H1 (cell line): ENCODE measurements around the gene VSNL1. TPM values are rescaled to one million over a fixed set of nuclear protein-coding genes. Genes with fewer than 3 reads are reported as not detected.

Experiments
- CTCF ChIA-PET: fragments of 300-600 bp; sonication (Branson Sonifier 250); formaldehyde crosslinking; loops from one replicate; lab custom pipeline; 2021; ENCODE audit not compliant: partially characterized antibody; lab: Charles Lee
- POLR2A ChIA-PET: fragments of 300-600 bp; sonication (Branson Sonifier 250); formaldehyde crosslinking; loops from one replicate; lab custom pipeline; 2021; ENCODE audit warnings: inconsistent platforms; ENCODE audit not compliant: partially characterized antibody; lab: Charles Lee
- DNase-seq, 2 experiments: peaks; one replicate each; pipeline versions ENCODE4 v3.0.0 to v3.0.0-alpha.2; 2010 to 2022; ENCODE audit warnings: low spot score in 2 of 2, low read depth in 1 of 2, mixed read lengths in 1 of 2
- FAIRE-seq: peaks from 2 replicates; lab custom pipeline; 2011; peaks lifted over from hg19 to GRCh38; lab: Jason Lieb, UNC
- H2AFZ ChIP-seq: 2 replicates; pipeline ENCODE4 v1.8.1; 2012; ENCODE audit warnings: low read length, inconsistent platforms
- H2AK5ac ChIP-seq: 2 replicates; pipeline ENCODE4 v1.6.1; 2013; ENCODE audit warnings: low read depth, low read length
- H2BK120ac ChIP-seq: replicated peaks from 2 replicates; pipeline ENCODE3; 2013; ENCODE audit warnings: low read depth, low read length, inconsistent platforms
- H2BK12ac ChIP-seq: 2 replicates; pipeline ENCODE4 v1.6.1; 2013; ENCODE audit warnings: low read depth, low read length
- H2BK15ac ChIP-seq: 2 replicates; pipeline ENCODE4 v1.6.1; 2013; ENCODE audit warnings: low read length
- H2BK20ac ChIP-seq: 2 replicates; pipeline ENCODE4 v1.6.1; 2013; ENCODE audit warnings: low read length
- H2BK5ac ChIP-seq: 2 replicates; pipeline ENCODE4 v1.6.1; 2013; ENCODE audit warnings: low read depth, low read length
- H3K14ac ChIP-seq: 2 replicates; pipeline ENCODE4 v1.6.1; 2013; ENCODE audit warnings: inconsistent platforms; ENCODE audit not compliant: insufficient read length
- H3K18ac ChIP-seq: 2 replicates; pipeline ENCODE4 v1.6.1; 2013; ENCODE audit warnings: low read length; ENCODE audit errors: extremely low read depth
- H3K23ac ChIP-seq: 2 replicates; pipeline ENCODE4 v1.6.1; 2013; ENCODE audit warnings: inconsistent platforms; ENCODE audit not compliant: insufficient read length
- H3K23me2 ChIP-seq: 2 replicates; pipeline ENCODE4 v1.6.1; 2013; ENCODE audit warnings: low read depth, low read length
- H3K27ac ChIP-seq: 2 replicates; pipeline ENCODE4 v1.6.1; 2011; ENCODE audit warnings: low read depth, low read length, inconsistent platforms
- H3K27me3 ChIP-seq, 4 experiments: replicated peaks in 1 of 4; 1 replicate in 1 of 4; 2 replicates in 3 of 4; pipeline versions ENCODE4 v1.6.1 to v1.8.1; 2011 to 2013; ENCODE audit warnings: low read length in 3 of 4, mild to moderate bottlenecking in 3 of 4, inconsistent platforms in 2 of 4, mixed read lengths in 2 of 4, moderate library complexity in 1 of 4; ENCODE audit not compliant: control insufficient read depth in 3 of 4, insufficient read depth in 3 of 4; ENCODE audit errors: extremely low read depth in 1 of 4
- H3K36me3 ChIP-seq, 4 experiments: 2 replicates each; pipeline versions ENCODE4 v1.6.1 to v1.8.1; 2011 to 2013; ENCODE audit warnings: mild to moderate bottlenecking in 4 of 4, low read length in 3 of 4, moderate library complexity in 2 of 4, control low read depth in 1 of 4, inconsistent platforms in 1 of 4; ENCODE audit not compliant: insufficient read depth in 4 of 4, control insufficient read depth in 2 of 4
- H3K4ac ChIP-seq: replicated peaks from 2 replicates; pipeline ENCODE3; 2013; ENCODE audit warnings: low read length, low read depth, mixed read lengths, inconsistent platforms; ENCODE audit not compliant: insufficient read length
- H3K4me1 ChIP-seq, 4 experiments: replicated peaks in 1 of 4; 1 replicate in 1 of 4; 2 replicates in 3 of 4; pipeline versions ENCODE4 v1.6.1 to v1.8.1; 2011 to 2013; ENCODE audit warnings: low read length in 3 of 4, inconsistent platforms in 2 of 4, mixed read lengths in 1 of 4; ENCODE audit not compliant: insufficient read depth in 4 of 4, control insufficient read depth in 3 of 4
- H3K4me2 ChIP-seq, 2 experiments: 2 replicates each; pipeline versions ENCODE4 v1.6.1 to v1.8.1; 2011 to 2013; ENCODE audit warnings: low read depth in 2 of 2, low read length in 2 of 2, control low read depth in 1 of 2, inconsistent platforms in 1 of 2, mild to moderate bottlenecking in 1 of 2; ENCODE audit not compliant: insufficient read depth in 1 of 2
- H3K4me3 ChIP-seq, 4 experiments: fragments of 200-600, 300-600 bp in 1 of 4; sonication (generic), shearing (Covaris generic), sonication (Bioruptor Twin) in 1 of 4; 2 replicates each; pipeline versions ENCODE4 v1.5.1 to v1.8.1; 2011 to 2016; ENCODE audit warnings: low read length in 4 of 4, low read depth in 3 of 4, control low read depth in 2 of 4, inconsistent platforms in 2 of 4, mild to moderate bottlenecking in 2 of 4, mixed read lengths in 1 of 4, moderate library complexity in 1 of 4; ENCODE audit not compliant: insufficient read depth in 2 of 4; ENCODE audit errors: extremely low read depth in 1 of 4
- H3K56ac ChIP-seq: replicated peaks from 2 replicates; pipeline ENCODE3; 2013; ENCODE audit warnings: low read depth, mild to moderate bottlenecking, mixed read lengths, low read length, inconsistent platforms; ENCODE audit not compliant: insufficient read length
- H3K79me1 ChIP-seq: 2 replicates; pipeline ENCODE4 v1.6.1; 2013; ENCODE audit warnings: low read depth, low read length, control low read depth
- H3K79me2 ChIP-seq, 2 experiments: 2 replicates each; pipeline versions ENCODE4 v1.6.1 to v1.8.1; 2012 to 2013; ENCODE audit warnings: low read length in 2 of 2, mild to moderate bottlenecking in 2 of 2, inconsistent platforms in 1 of 2; ENCODE audit not compliant: insufficient read depth in 2 of 2, control insufficient read depth in 1 of 2
- H3K9ac ChIP-seq, 4 experiments: replicated peaks in 1 of 4; 1 replicate in 1 of 4; 2 replicates in 3 of 4; pipeline versions ENCODE4 v1.6.1 to v1.8.1; 2011 to 2013; ENCODE audit warnings: low read depth in 3 of 4, low read length in 3 of 4, control low read depth in 2 of 4, mild to moderate bottlenecking in 2 of 4, moderate library complexity in 2 of 4, inconsistent platforms in 1 of 4; ENCODE audit errors: extremely low read depth in 1 of 4
- H3K9me3 ChIP-seq, 2 experiments: 2 replicates each; pipeline versions ENCODE4 v1.6.1 to v1.8.1; 2012 to 2013; ENCODE audit warnings: mild to moderate bottlenecking in 2 of 2, moderate library complexity in 2 of 2, control low read depth in 1 of 2, inconsistent platforms in 1 of 2, low read depth in 1 of 2, low read length in 1 of 2, mixed read lengths in 1 of 2; ENCODE audit not compliant: insufficient read depth in 2 of 2
- H4K20me1 ChIP-seq, 2 experiments: replicated peaks in 1 of 2; 2 replicates each; pipeline versions ENCODE3 to v1.8.1; 2011 to 2013; ENCODE audit warnings: inconsistent platforms in 2 of 2, low read length in 2 of 2, mild to moderate bottlenecking in 1 of 2; ENCODE audit not compliant: insufficient read depth in 2 of 2, control insufficient read depth in 1 of 2
- H4K5ac ChIP-seq: 2 replicates; pipeline ENCODE4 v1.6.1; 2013; ENCODE audit warnings: low read length, low read depth, mixed read lengths, inconsistent platforms; ENCODE audit not compliant: insufficient read length
- H4K8ac ChIP-seq: 2 replicates; pipeline ENCODE4 v1.8.0; 2013; ENCODE audit warnings: mild to moderate bottlenecking, moderate library complexity, low read length, inconsistent platforms; ENCODE audit not compliant: insufficient read depth; ENCODE audit errors: extremely low read depth
- H4K91ac ChIP-seq: replicated peaks from 2 replicates; pipeline ENCODE3; 2013; ENCODE audit warnings: low read length, mixed read lengths, inconsistent platforms; ENCODE audit not compliant: insufficient read length
- ASH2L ChIP-seq: fragments of 200-600, 300-600 bp; sonication (generic); IDR thresholded peaks from one replicate; pipeline ENCODE4 v1.7.1; 2017; ENCODE audit warnings: low read length
- TEAD4 ChIP-seq: IDR thresholded peaks from 2 replicates; pipeline ENCODE4 v1.6.1; 2012; ENCODE audit warnings: low read depth, low read length, inconsistent platforms, mixed read lengths
- WGBS, 2 experiments: shearing (Covaris generic) in 1 of 2; methylation state at CpG; one replicate each; pipeline versions ENCODE4 v1.1.6 to v1.1.7; 2013 to 2015; ENCODE audit warnings: low lambda C conversion rate in 2 of 2, mixed read lengths in 2 of 2, inconsistent platforms in 1 of 2, low coverage in 1 of 2, missing lambda C conversion rate in 1 of 2; ENCODE audit not compliant: insufficient replicate concordance in 2 of 2, insufficient coverage in 1 of 2, insufficient read length in 1 of 2; ENCODE audit errors: extremely low coverage in 1 of 2, missing lambda C conversion rate in 1 of 2; 5-methylcytosine and 5-hydroxymethylcytosine counted together
- polyA plus RNA-seq, 7 experiments: library from polyadenylated mRNA; depleted of rRNA in 3 of 7; stranded (reverse) in 5 of 7; unstranded in 2 of 7; fragments of >200 nt in 5 of 7; fragments of 200-250 nt in 2 of 7; gene quantifications; 1 replicate in 5 of 7; 2 replicates in 1 of 7; 4 replicates in 1 of 7; pipeline versions ENCODE4 v1.2.1 to v1.2.3, GENCODE V29; 2011 to 2013; ENCODE audit warnings: missing spikeins in 2 of 7, mixed read lengths in 2 of 7
- total RNA-seq: library from RNA; stranded (reverse); fragmentation: NEBNext Ultra II Directional; extraction: Animal tissue kit (Norgen Biotek cat#: 25700); gene quantifications from 2 replicates; pipeline ENCODE4 v1.2.1, GENCODE V29; 2021

The VSNL1 gene
- total and polyA plus RNA-seq, 2 of the 8 experiments (the other 6 are each of a cell fraction or from before 2014, with no cell fraction given), result 49.4 to 108 TPM

- H2BK15ac ChIP-seq, result no peak overlapping the region
- H3K56ac ChIP-seq, result no peak overlapping the region
- no peak for DNase-seq
- no peak overlapping the region for H3K18ac ChIP-seq
- H3K23me2 ChIP-seq, result no peaks in the 10 kb centered on the region
- no peak overlapping the region for H3K14ac ChIP-seq
- peaks cover 0 to 17% (median 9%) of the 10 kb centered on the region in 4 experiments; a peak in 5 of 7 replicates for H3K4me1 ChIP-seq
- H3K79me2 ChIP-seq, result peaks cover 0 to 51% of the 10 kb centered on the region in 2 experiments; a peak in 2 of 4 replicates
- no peaks in the 10 kb centered on the region for H4K20me1 ChIP-seq
- peak overlapping the region; percentile 29 for H4K5ac ChIP-seq
- ChIA-PET CTCF (interaction anchor here (0.9 to 2.7 kb wide), 2 partner anchors 12 to 17 kb away, joined by 3 to 13 read pairs; no protein-coding TSS in a partner anchor), POLR2A (interaction anchor here (0.5 to 1.9 kb wide), 5 partner anchors 9 to 32 kb away, joined by 3 to 6 read pairs (median 3); no protein-coding TSS in a partner anchor)
- no peak for FAIRE-seq
- peaks cover 0 to 10% (median 3%) of the 10 kb centered on the region in 4 experiments; a peak in 4 of 8 replicates for H3K36me3 ChIP-seq
- no peak overlapping the region for H2BK20ac ChIP-seq
- no peak overlapping the region for H3K4ac ChIP-seq
- 51% methylated on average over 2 of the region's 2 CpGs; no CpG with 5 or more reads in 1 of the 2 experiments for WGBS, 2 experiments
- H4K8ac ChIP-seq, result no peak overlapping the region
- peak overlapping the region; percentile 36 to 47; a peak in 3 of 4 replicates for H3K4me2 ChIP-seq
- no peak overlapping the region for H2BK120ac ChIP-seq
- H2BK12ac ChIP-seq, result peak overlapping the region; percentile 35; the same call in 1 of the 2 replicates
- no peak overlapping the region for H3K23ac ChIP-seq
- no peak overlapping the region; the same call in 1 of the 2 replicates for H2BK5ac ChIP-seq
- H3K9me3 ChIP-seq, result no peaks in the 10 kb centered on the region
- H4K91ac ChIP-seq, result no peak overlapping the region
- H2AK5ac ChIP-seq, result no peak overlapping the region
- H3K27me3 ChIP-seq, result no peaks in the 10 kb centered on the region
- peaks cover 3% of the 10 kb centered on the region; the same call in 1 of the 2 replicates for H3K79me1 ChIP-seq
- H3K27ac ChIP-seq, result no peak overlapping the region; the same call in 1 of the 2 replicates
- no peak overlapping the region; the same call in 1 of the 2 replicates for H2AFZ ChIP-seq
- TF ChIP-seq ASH2L (peak; percentile 22), TEAD4 (no peak)
- TF ChIP-seq, all 59 proteins: peak for 1
- Histone ChIP-seq H3K9ac (no peak overlapping the region; a peak in 1 of 7 replicates), H3K4me3 (no peak overlapping the region)
Observed at GRCh38 chr2:17590342-17590911, 49.9 kb downstream of the VSNL1 start.
